SK-N-SH (cell line): ENCODE results near the gene IRF9. TPM values are rescaled to one million over a fixed set of nuclear protein-coding genes. Genes with fewer than 3 reads are reported as not detected.

Source experiments
- CTCF ChIA-PET: fragments of 300-600, 350-600 bp; formaldehyde crosslinking; extraction: SDS; loops from one replicate; lab custom pipeline; 2021; lab: Yijun Ruan, JAX
- POLR2A ChIA-PET: fragments of 350-600 bp; sonication (Branson Sonifier 250); formaldehyde crosslinking; extraction: SDS; loops from one replicate; lab custom pipeline; 2020; ENCODE audit warnings: antibody characterized with exemption, inconsistent platforms; lab: Yijun Ruan, JAX
- DNase-seq: peaks from one replicate; pipeline ENCODE4 v3.0.0; 2012
- H2AFZ ChIP-seq: fragments of 200-600 bp; sonication (generic); 2 replicates; pipeline ENCODE4 v1.8.1; 2016; ENCODE audit warnings: antibody characterized with exemption, mild to moderate bottlenecking, low read depth
- H3F3A ChIP-seq: fragments of 200-600 bp; sonication (generic); replicated peaks from 2 replicates; pipeline ENCODE3; 2016; ENCODE audit warnings: antibody characterized with exemption, mild to moderate bottlenecking; ENCODE audit not compliant: insufficient read depth
- H3K27ac ChIP-seq, 2 experiments: fragments of 200-500 bp in 1 of 2; fragments of 200-600 bp in 1 of 2; sonication (Bioruptor generic) in 1 of 2; sonication (generic), shearing (Covaris generic) in 1 of 2; 2 replicates each; pipeline versions ENCODE4 v1.5.1 to v1.6.1; 2014 to 2016; ENCODE audit warnings: low read depth in 2 of 2, inconsistent platforms in 1 of 2, low read length in 1 of 2, mild to moderate bottlenecking in 1 of 2, mixed read lengths in 1 of 2
- H3K27me3 ChIP-seq: fragments of 200-600 bp; sonication (generic), shearing (Covaris generic); 2 replicates; pipeline ENCODE4 v1.6.1; 2016; ENCODE audit warnings: mixed run types; ENCODE audit not compliant: insufficient read depth
- H3K36me3 ChIP-seq, 2 experiments: fragments of 200-500 bp in 1 of 2; fragments of 200-600 bp in 1 of 2; sonication (Bioruptor generic) in 1 of 2; sonication (generic) in 1 of 2; replicated peaks in 1 of 2; 2 replicates each; pipeline versions ENCODE3 to v1.5.1; 2014 to 2016; ENCODE audit warnings: low read length in 1 of 2, mild to moderate bottlenecking in 1 of 2; ENCODE audit not compliant: insufficient read depth in 2 of 2, control insufficient read depth in 1 of 2
- H3K4me1 ChIP-seq, 2 experiments: fragments of 200-500 bp in 1 of 2; fragments of 200-600 bp in 1 of 2; sonication (Bioruptor generic) in 1 of 2; sonication (generic), shearing (Covaris generic) in 1 of 2; 2 replicates each; pipeline versions ENCODE4 v1.5.1 to v1.6.1; 2014 to 2016; ENCODE audit warnings: low read depth in 1 of 2, low read length in 1 of 2, mixed run types in 1 of 2; ENCODE audit not compliant: insufficient read depth in 2 of 2, control insufficient read depth in 1 of 2
- H3K4me2 ChIP-seq: fragments of 200-600 bp; sonication (generic), shearing (Covaris generic); 2 replicates; pipeline ENCODE4 v1.6.1; 2017; ENCODE audit warnings: mixed run types
- H3K4me3 ChIP-seq, 2 experiments: fragments of 200-500 bp in 1 of 2; fragments of 200-600 bp in 1 of 2; sonication (Bioruptor generic) in 1 of 2; sonication (generic), shearing (Covaris generic) in 1 of 2; 2 replicates each; pipeline versions ENCODE4 v1.5.1 to v1.8.1; 2014 to 2016; ENCODE audit warnings: low read depth in 2 of 2, inconsistent platforms in 1 of 2, low read length in 1 of 2, mild to moderate bottlenecking in 1 of 2, mixed read lengths in 1 of 2, moderate library complexity in 1 of 2
- H3K79me2 ChIP-seq: fragments of 200-600 bp; sonication (generic); 2 replicates; pipeline ENCODE4 v1.8.1; 2017; ENCODE audit warnings: mild to moderate bottlenecking; ENCODE audit not compliant: insufficient read depth
- H3K9ac ChIP-seq: fragments of 200-600 bp; sonication (generic); 2 replicates; pipeline ENCODE4 v1.6.1; 2017; ENCODE audit warnings: mixed run types
- H3K9me2 ChIP-seq: fragments of 200-600 bp; sonication (generic); 2 replicates; pipeline ENCODE4 v1.6.1; 2017; ENCODE audit warnings: mixed run types
- H3K9me3 ChIP-seq: fragments of 200-600 bp; sonication (generic); 2 replicates; pipeline ENCODE4 v1.6.1; 2017; ENCODE audit warnings: mixed run types, mild to moderate bottlenecking, moderate library complexity
- H4K20me1 ChIP-seq: fragments of 200-600 bp; sonication (generic); 2 replicates; pipeline ENCODE4 v1.6.1; 2017; ENCODE audit warnings: mild to moderate bottlenecking, mixed run types; ENCODE audit not compliant: insufficient read depth
- ELF1 ChIP-seq: IDR thresholded peaks from 2 replicates; pipeline ENCODE4 v1.4.0; 2012
- EZH2phosphoT487 ChIP-seq: fragments of 200-600 bp; sonication (generic); IDR thresholded peaks from 2 replicates; pipeline ENCODE4 v1.6.1; 2017; ENCODE audit warnings: low read depth, mixed run types, mild to moderate bottlenecking, antibody characterized with exemption, moderate library complexity, borderline replicate concordance
- FOSL2 ChIP-seq: IDR thresholded peaks from 2 replicates; pipeline ENCODE4 v1.4.0; 2012; ENCODE audit warnings: low read depth, mild to moderate bottlenecking, moderate library complexity, borderline replicate concordance
- GABPA ChIP-seq: IDR thresholded peaks from 2 replicates; pipeline ENCODE4 v1.4.0; 2012; ENCODE audit warnings: low read depth, mild to moderate bottlenecking
- GATA2 ChIP-seq: sonication (generic); formaldehyde crosslinking; IDR thresholded peaks from 2 replicates; pipeline ENCODE4 v1.5.0; 2020; ENCODE audit warnings: mild to moderate bottlenecking, missing genetic modification reagents
- MXI1 ChIP-seq: IDR thresholded peaks from 2 replicates; pipeline ENCODE4 v1.6.1; 2012; ENCODE audit warnings: mild to moderate bottlenecking, low read depth, low read length, improper control_type of control experiment
- NFIC ChIP-seq: IDR thresholded peaks from 2 replicates; pipeline ENCODE4 v1.4.0; 2012; ENCODE audit warnings: borderline replicate concordance
- NRF1 ChIP-seq: IDR thresholded peaks from 2 replicates; pipeline ENCODE4 v1.6.1; 2012; ENCODE audit warnings: low read depth, mild to moderate bottlenecking, low read length
- RAD21 ChIP-seq: IDR thresholded peaks from 2 replicates; pipeline ENCODE4 v1.6.1; 2012; ENCODE audit warnings: mild to moderate bottlenecking, low read length
- RCOR1 ChIP-seq: fragments of 150-350 bp; IDR thresholded peaks from 2 replicates; pipeline ENCODE4 v1.6.1; 2017; ENCODE audit warnings: antibody characterized with exemption, low read length
- RXRA ChIP-seq: IDR thresholded peaks from 2 replicates; pipeline ENCODE4 v1.4.0; 2012; ENCODE audit warnings: low read depth, mild to moderate bottlenecking, borderline replicate concordance
- SIN3A ChIP-seq: IDR thresholded peaks from 2 replicates; pipeline ENCODE4 v1.6.1; 2012; ENCODE audit warnings: low read depth, mild to moderate bottlenecking, low read length, moderate library complexity, borderline replicate concordance
- SMC3 ChIP-seq: IDR thresholded peaks from 2 replicates; pipeline ENCODE4 v1.6.1; 2012; ENCODE audit warnings: low read depth, low read length, improper control_type of control experiment
- TAF1 ChIP-seq: IDR thresholded peaks from 2 replicates; pipeline ENCODE4 v1.6.1; 2012; ENCODE audit warnings: low read depth, mild to moderate bottlenecking, low read length, moderate library complexity, borderline replicate concordance
- TEAD4 ChIP-seq: IDR thresholded peaks from 2 replicates; pipeline ENCODE4 v1.4.0; 2012; ENCODE audit warnings: mild to moderate bottlenecking, borderline replicate concordance; ENCODE audit not compliant: insufficient read depth
- YY1 ChIP-seq: IDR thresholded peaks from 2 replicates; pipeline ENCODE4 v1.4.0; 2012; ENCODE audit warnings: low read depth, mild to moderate bottlenecking
- WGBS: methylation state at CpG from one replicate; pipeline ENCODE4 v1.1.6; 2017; ENCODE audit warnings: low lambda C conversion rate; 5-methylcytosine and 5-hydroxymethylcytosine counted together
- polyA plus RNA-seq, 3 experiments: library from polyadenylated mRNA; depleted of rRNA; stranded (reverse); fragments of >200 nt; gene quantifications; 2 replicates each; pipeline ENCODE4 v1.2.3, GENCODE V29; 2012
- TF ChIP-seq, protein P1 (sequence below): IDR thresholded peaks from 2 replicates; pipeline ENCODE4 v1.4.0; 2012; ENCODE audit warnings: low read depth, borderline replicate concordance
- TF ChIP-seq, protein P2 (sequence below): fragments of 200-600 bp; sonication (generic); IDR thresholded peaks from 2 replicates; pipeline ENCODE4 v1.6.1; 2017; ENCODE audit warnings: antibody characterized with exemption, mild to moderate bottlenecking, moderate library complexity
- TF ChIP-seq, protein P3 (sequence below): fragments of 150-350 bp; IDR thresholded peaks from 2 replicates; pipeline ENCODE4 v1.6.1; 2017; ENCODE audit warnings: antibody characterized with exemption, low read length, low read depth, borderline replicate concordance
- TF ChIP-seq, protein P4 (sequence below): IDR thresholded peaks from 2 replicates; pipeline ENCODE4 v1.4.0; 2012; ENCODE audit warnings: low read depth, borderline replicate concordance

Gene IRF9
- polyA plus RNA-seq, 1 of the 3 experiments (the other 2 are of a cell fraction), result 37.6 TPM

DNA sequence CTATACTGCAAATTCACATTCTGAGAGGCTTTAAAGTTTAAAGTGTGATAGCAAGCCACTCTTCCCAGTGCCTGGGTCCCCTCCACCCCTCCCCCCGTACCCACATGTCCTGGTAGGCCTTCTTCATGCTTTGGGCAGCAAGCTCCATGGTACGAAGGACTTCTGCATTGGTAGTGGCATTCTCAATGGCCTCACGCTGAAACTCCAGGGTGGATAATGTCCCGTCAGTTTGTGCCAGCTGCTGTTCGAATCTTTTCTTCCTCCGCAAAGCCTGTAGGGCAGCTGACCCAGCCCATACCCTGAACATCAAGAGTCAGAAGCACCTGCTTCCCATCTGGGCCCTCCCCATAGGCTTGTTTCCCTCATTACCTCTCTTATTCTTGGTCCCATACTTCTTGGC lies 50.2 kb downstream of the IRF9 start:
- Histone ChIP-seq H3K4me3 (no peak overlapping the region), H3K9me3 (no peaks in the 10 kb centered on the region), H3K27ac (no peak overlapping the region), H3K9me2 (no peaks in the 10 kb centered on the region), H3K9ac (no peak overlapping the region), H2AFZ (no peak overlapping the region), H3K36me3 (peaks cover 30 to 51% of the 10 kb centered on the region in 2 experiments), H3K79me2 (peaks cover 36% of the 10 kb centered on the region), H3K4me1 (peaks cover 9 to 17% of the 10 kb centered on the region in 2 experiments; a peak in 3 of 4 replicates), H3K27me3 (no peaks in the 10 kb centered on the region), H3F3A (peaks cover 21% of the 10 kb centered on the region), H4K20me1 (no peaks in the 10 kb centered on the region), H3K4me2 (no peak overlapping the region)
- no peak for DNase-seq
- 100% methylated on average over 5 of the region's 6 CpGs for WGBS
- CTCF ChIA-PET, result interaction anchor here (1.3 to 1.5 kb wide), 2 partner anchors 129 to 225 kb away, joined by 3 to 4 read pairs; no protein-coding TSS in a partner anchor
- POLR2A ChIA-PET, result no interaction called here
- TF ChIP-seq, protein P1, sequence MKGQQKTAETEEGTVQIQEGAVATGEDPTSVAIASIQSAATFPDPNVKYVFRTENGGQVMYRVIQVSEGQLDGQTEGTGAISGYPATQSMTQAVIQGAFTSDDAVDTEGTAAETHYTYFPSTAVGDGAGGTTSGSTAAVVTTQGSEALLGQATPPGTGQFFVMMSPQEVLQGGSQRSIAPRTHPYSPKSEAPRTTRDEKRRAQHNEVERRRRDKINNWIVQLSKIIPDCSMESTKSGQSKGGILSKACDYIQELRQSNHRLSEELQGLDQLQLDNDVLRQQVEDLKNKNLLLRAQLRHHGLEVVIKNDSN, result no peak
- no peak for TF ChIP-seq RCOR1
- TF ChIP-seq NFIC, result no peak
- no peak for TF ChIP-seq MXI1
- TF ChIP-seq, protein P2, sequence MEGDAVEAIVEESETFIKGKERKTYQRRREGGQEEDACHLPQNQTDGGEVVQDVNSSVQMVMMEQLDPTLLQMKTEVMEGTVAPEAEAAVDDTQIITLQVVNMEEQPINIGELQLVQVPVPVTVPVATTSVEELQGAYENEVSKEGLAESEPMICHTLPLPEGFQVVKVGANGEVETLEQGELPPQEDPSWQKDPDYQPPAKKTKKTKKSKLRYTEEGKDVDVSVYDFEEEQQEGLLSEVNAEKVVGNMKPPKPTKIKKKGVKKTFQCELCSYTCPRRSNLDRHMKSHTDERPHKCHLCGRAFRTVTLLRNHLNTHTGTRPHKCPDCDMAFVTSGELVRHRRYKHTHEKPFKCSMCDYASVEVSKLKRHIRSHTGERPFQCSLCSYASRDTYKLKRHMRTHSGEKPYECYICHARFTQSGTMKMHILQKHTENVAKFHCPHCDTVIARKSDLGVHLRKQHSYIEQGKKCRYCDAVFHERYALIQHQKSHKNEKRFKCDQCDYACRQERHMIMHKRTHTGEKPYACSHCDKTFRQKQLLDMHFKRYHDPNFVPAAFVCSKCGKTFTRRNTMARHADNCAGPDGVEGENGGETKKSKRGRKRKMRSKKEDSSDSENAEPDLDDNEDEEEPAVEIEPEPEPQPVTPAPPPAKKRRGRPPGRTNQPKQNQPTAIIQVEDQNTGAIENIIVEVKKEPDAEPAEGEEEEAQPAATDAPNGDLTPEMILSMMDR, result no peak
- no peak for TF ChIP-seq RXRA
- no peak for TF ChIP-seq NRF1
- TF ChIP-seq ELF1, result no peak
- no peak for TF ChIP-seq GABPA
- TF ChIP-seq YY1, result no peak
- no peak for TF ChIP-seq TAF1
- TF ChIP-seq, protein P3, sequence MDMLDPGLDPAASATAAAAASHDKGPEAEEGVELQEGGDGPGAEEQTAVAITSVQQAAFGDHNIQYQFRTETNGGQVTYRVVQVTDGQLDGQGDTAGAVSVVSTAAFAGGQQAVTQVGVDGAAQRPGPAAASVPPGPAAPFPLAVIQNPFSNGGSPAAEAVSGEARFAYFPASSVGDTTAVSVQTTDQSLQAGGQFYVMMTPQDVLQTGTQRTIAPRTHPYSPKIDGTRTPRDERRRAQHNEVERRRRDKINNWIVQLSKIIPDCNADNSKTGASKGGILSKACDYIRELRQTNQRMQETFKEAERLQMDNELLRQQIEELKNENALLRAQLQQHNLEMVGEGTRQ, result no peak
- TF ChIP-seq EZH2phosphoT487, result no peak
- TF ChIP-seq SMC3, result no peak
- TF ChIP-seq TEAD4, result no peak
- TF ChIP-seq SIN3A, result no peak
- TF ChIP-seq, protein P4, sequence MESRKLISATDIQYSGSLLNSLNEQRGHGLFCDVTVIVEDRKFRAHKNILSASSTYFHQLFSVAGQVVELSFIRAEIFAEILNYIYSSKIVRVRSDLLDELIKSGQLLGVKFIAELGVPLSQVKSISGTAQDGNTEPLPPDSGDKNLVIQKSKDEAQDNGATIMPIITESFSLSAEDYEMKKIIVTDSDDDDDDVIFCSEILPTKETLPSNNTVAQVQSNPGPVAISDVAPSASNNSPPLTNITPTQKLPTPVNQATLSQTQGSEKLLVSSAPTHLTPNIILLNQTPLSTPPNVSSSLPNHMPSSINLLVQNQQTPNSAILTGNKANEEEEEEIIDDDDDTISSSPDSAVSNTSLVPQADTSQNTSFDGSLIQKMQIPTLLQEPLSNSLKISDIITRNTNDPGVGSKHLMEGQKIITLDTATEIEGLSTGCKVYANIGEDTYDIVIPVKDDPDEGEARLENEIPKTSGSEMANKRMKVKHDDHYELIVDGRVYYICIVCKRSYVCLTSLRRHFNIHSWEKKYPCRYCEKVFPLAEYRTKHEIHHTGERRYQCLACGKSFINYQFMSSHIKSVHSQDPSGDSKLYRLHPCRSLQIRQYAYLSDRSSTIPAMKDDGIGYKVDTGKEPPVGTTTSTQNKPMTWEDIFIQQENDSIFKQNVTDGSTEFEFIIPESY, result no peak
- TF ChIP-seq FOSL2, result no peak
- TF ChIP-seq RAD21, result no peak
- no peak for TF ChIP-seq GATA2 (CRISPR knock-in tag)
